Measurements from ENCODE around the gene MT1B. TPM values are rescaled to one million over a fixed set of nuclear protein-coding genes. Genes with fewer than 3 reads are reported as not detected.

The MT1B gene
- polyA plus RNA-seq, 1 donor from 2014 or later, result not detected

- H3K27me3 ChIP-seq (ENCODE audit: insufficient read depth, low read depth, low read length), result peaks cover 100% of the 10 kb centered on the region
- H3K9me2 ChIP-seq (ENCODE audit: insufficient read depth, low read length), result no peaks in the 10 kb centered on the region
- H2AFZ ChIP-seq (ENCODE audit: low read depth, low read length), result no peak overlapping the region
- H3K9me3 ChIP-seq (ENCODE audit: low read length), result no peaks in the 10 kb centered on the region
- H3K36me3 ChIP-seq (ENCODE audit: insufficient read depth, low read length), result no peaks in the 10 kb centered on the region
- no peak overlapping the region for H3K4me2 ChIP-seq (ENCODE audit: low read length)
- no peaks in the 10 kb centered on the region for H3F3A ChIP-seq (ENCODE audit: insufficient read depth, low read length, poor library complexity, severe bottlenecking)
- H3K27ac ChIP-seq (ENCODE audit: low read length), result no peak overlapping the region
- no peak overlapping the region for H3K9ac ChIP-seq (ENCODE audit: low read length)
- no peaks in the 10 kb centered on the region for H4K20me1 ChIP-seq (ENCODE audit: insufficient read depth)
- H3K4me3 ChIP-seq (ENCODE audit: low read length), result no peak overlapping the region
- no peak for TF ChIP-seq MXI1 (conservative IDR thresholded peaks at IDR 0.05; ENCODE audit: poor library complexity, severe bottlenecking)
- H3K79me2 ChIP-seq (replicated peaks; ENCODE audit: insufficient read depth, low read length), result no peaks in the 10 kb centered on the region
Measured at GRCh38 chr16:56639045-56639444, 12.6 kb upstream of the MT1B start.

- H3K9ac ChIP-seq (ENCODE audit: low read length), result no peak overlapping the region
- no peaks in the 10 kb centered on the region for H3F3A ChIP-seq (ENCODE audit: insufficient read depth, low read length, poor library complexity, severe bottlenecking)
- H3K79me2 ChIP-seq (replicated peaks; ENCODE audit: insufficient read depth, low read length), result no peaks in the 10 kb centered on the region
- no peak overlapping the region for H3K4me3 ChIP-seq (ENCODE audit: low read length)
- no peaks in the 10 kb centered on the region for H3K9me3 ChIP-seq (ENCODE audit: low read length)
- no peaks in the 10 kb centered on the region for H3K36me3 ChIP-seq (ENCODE audit: insufficient read depth, low read length)
- no peak for TF ChIP-seq CTCF (IDR thresholded peaks at IDR 0.05; ENCODE audit: poor library complexity, severe bottlenecking)
- no peak for TF ChIP-seq RAD21 (conservative IDR thresholded peaks at IDR 0.05)
- TF ChIP-seq SMC3 (conservative IDR thresholded peaks at IDR 0.05; ENCODE audit: poor library complexity), result no peak
- TF ChIP-seq EZH2 (IDR thresholded peaks at IDR 0.05; ENCODE audit: borderline replicate concordance, insufficient read depth, low read length, poor library complexity, severe bottlenecking), result no peak
- no peak for TF ChIP-seq POLR2AphosphoS5 (IDR thresholded peaks at IDR 0.05)
- TF ChIP-seq TAF1 (IDR thresholded peaks at IDR 0.05; ENCODE audit: low read depth), result no peak
- no peaks in the 10 kb centered on the region for H3K9me2 ChIP-seq (ENCODE audit: insufficient read depth, low read length)
- H4K20me1 ChIP-seq (ENCODE audit: insufficient read depth), result no peaks in the 10 kb centered on the region
- no peak overlapping the region for H3K27ac ChIP-seq (ENCODE audit: low read length)
- no peak overlapping the region for H2AFZ ChIP-seq (ENCODE audit: low read depth, low read length)
- H3K4me2 ChIP-seq (ENCODE audit: low read length), result no peak overlapping the region
- peaks cover 100% of the 10 kb centered on the region for H3K27me3 ChIP-seq (ENCODE audit: insufficient read depth, low read depth, low read length)
Measured at GRCh38 chr16:56640076-56640475, 11.6 kb upstream of the MT1B start.

- H3K79me2 ChIP-seq (replicated peaks; ENCODE audit: insufficient read depth, low read length), result no peaks in the 10 kb centered on the region
- no peak for TF ChIP-seq POLR2AphosphoS5 (IDR thresholded peaks at IDR 0.05)
- TF ChIP-seq SMC3 (conservative IDR thresholded peaks at IDR 0.05; ENCODE audit: poor library complexity), result no peak
- TF ChIP-seq CTCF (IDR thresholded peaks at IDR 0.05; ENCODE audit: poor library complexity, severe bottlenecking), result no peak
- no peak for TF ChIP-seq MXI1 (conservative IDR thresholded peaks at IDR 0.05; ENCODE audit: poor library complexity, severe bottlenecking)
- no peak overlapping the region for H3K27ac ChIP-seq (ENCODE audit: low read length)
- no peak overlapping the region for H2AFZ ChIP-seq (ENCODE audit: low read depth, low read length)
- H3K4me3 ChIP-seq (ENCODE audit: low read length), result no peak overlapping the region
- H3K27me3 ChIP-seq (ENCODE audit: insufficient read depth, low read depth, low read length), result peaks cover 100% of the 10 kb centered on the region
- no peaks in the 10 kb centered on the region for H4K20me1 ChIP-seq (ENCODE audit: insufficient read depth)
- no peaks in the 10 kb centered on the region for H3F3A ChIP-seq (ENCODE audit: insufficient read depth, low read length, poor library complexity, severe bottlenecking)
- no peak overlapping the region for H3K4me2 ChIP-seq (ENCODE audit: low read length)
- no peaks in the 10 kb centered on the region for H3K9me2 ChIP-seq (ENCODE audit: insufficient read depth, low read length)
- H3K36me3 ChIP-seq (ENCODE audit: insufficient read depth, low read length), result no peaks in the 10 kb centered on the region
- no peaks in the 10 kb centered on the region for H3K9me3 ChIP-seq (ENCODE audit: low read length)
- no peak overlapping the region for H3K9ac ChIP-seq (ENCODE audit: low read length)
Measured at GRCh38 chr16:56641166-56641565, 10.5 kb upstream of the MT1B start.
